CD4-positive, alpha-beta memory T cell (primary cell): ENCODE results near the gene ADTRP. TPM values are rescaled to one million over a fixed set of nuclear protein-coding genes. Genes with fewer than 3 reads are reported as not detected.

Source experiments
- CTCF ChIA-PET: fragments of 350-600 bp; sonication (Branson Sonifier 250); formaldehyde crosslinking; loops from one replicate; lab custom pipeline; 2021; ENCODE audit warnings: inconsistent platforms; ENCODE audit not compliant: partially characterized antibody; lab: Charles Lee
- POLR2A ChIA-PET: fragments of 350-600 bp; sonication (Branson Sonifier 250); formaldehyde crosslinking; loops from one replicate; lab custom pipeline; 2021; ENCODE audit not compliant: partially characterized antibody; lab: Charles Lee
- DNase-seq, 5 donors: peaks; one replicate each; pipeline versions ENCODE4 v3.0.0 to v3.0.0-alpha.2; 2020 to 2022; ENCODE audit warnings: mixed read lengths in 1 of 5
- H3K27ac ChIP-seq: one replicate; pipeline ENCODE4 v1.7.0; 2013; ENCODE audit warnings: low read depth, low read length
- H3K27me3 ChIP-seq: 2 replicates; pipeline ENCODE4 v1.7.0; 2013; ENCODE audit warnings: mild to moderate bottlenecking, low read length, moderate library complexity; ENCODE audit not compliant: insufficient read depth
- H3K36me3 ChIP-seq: 2 replicates; pipeline ENCODE4 v1.7.0; 2013; ENCODE audit warnings: mild to moderate bottlenecking, low read length, moderate library complexity; ENCODE audit not compliant: insufficient read depth
- H3K4me1 ChIP-seq: 2 replicates; pipeline ENCODE4 v1.7.0; 2013; ENCODE audit warnings: mild to moderate bottlenecking, low read length, moderate library complexity; ENCODE audit not compliant: insufficient read depth
- H3K4me3 ChIP-seq, 2 donors: one replicate each; pipeline ENCODE4 v1.7.0; 2013; ENCODE audit warnings: low read length in 2 of 2, mild to moderate bottlenecking in 1 of 2
- H3K9me3 ChIP-seq, 2 donors: one replicate each; pipeline ENCODE4 v1.7.0; 2013; ENCODE audit warnings: low read length in 2 of 2, control low read depth in 1 of 2; ENCODE audit not compliant: control insufficient read depth in 1 of 2
- H3K27ac Mint-ChIP-seq, 7 donors: one replicate each; pipeline ENCODE4 v1.8.0; 2020 to 2021; ENCODE audit warnings: mixed read lengths in 7 of 7, mild to moderate bottlenecking in 6 of 7, inconsistent platforms in 3 of 7, moderate library complexity in 3 of 7
- H3K27me3 Mint-ChIP-seq, 2 donors: one replicate each; pipeline ENCODE4 v1.8.0; 2020 to 2021; ENCODE audit warnings: mixed read lengths in 2 of 2
- H3K36me3 Mint-ChIP-seq, 2 donors: one replicate each; pipeline ENCODE4 v1.8.0; 2020 to 2021; ENCODE audit warnings: mixed read lengths in 2 of 2, inconsistent platforms in 1 of 2, mild to moderate bottlenecking in 1 of 2
- H3K4me1 Mint-ChIP-seq, 4 donors: one replicate each; pipeline ENCODE4 v1.8.0; 2020 to 2021; ENCODE audit warnings: mixed read lengths in 4 of 4, mild to moderate bottlenecking in 1 of 4
- H3K4me3 Mint-ChIP-seq, 8 donors: one replicate each; pipeline ENCODE4 v1.8.0; 2020 to 2021; ENCODE audit warnings: mixed read lengths in 8 of 8, mild to moderate bottlenecking in 7 of 8, moderate library complexity in 6 of 8, inconsistent platforms in 3 of 8
- H3K9me3 Mint-ChIP-seq, 8 donors: one replicate each; pipeline ENCODE4 v1.8.0; 2020 to 2021; ENCODE audit warnings: mixed read lengths in 8 of 8, mild to moderate bottlenecking in 5 of 8, inconsistent platforms in 3 of 8, moderate library complexity in 1 of 8
- intact Hi-C: fragments of 100-400 bp; cut with micrococcal nuclease; formaldehyde crosslinking; loops from one replicate; pipeline ENCODE4 v1.15.1; 2023
- polyA plus RNA-seq, 2 donors: library from polyadenylated mRNA; unstranded; fragments of 300-500 nt; fragmentation: Illumina TruSeq; gene quantifications; one replicate each; pipeline ENCODE4 v1.2.3, GENCODE V29; 2021
- total RNA-seq, 2 experiments: library from RNA; stranded (reverse); gene quantifications; one replicate each; pipeline ENCODE4 v1.2.3, GENCODE V29; 2021

The ADTRP gene
- total and polyA plus RNA-seq, 4 experiments from 2014 or later, result 7.0 to 41.9 (median 11.9) TPM

GRCh38 chr6:11702500-11703130, 76.0 kb downstream of the ADTRP start:
- intact Hi-C loops, result no loop called here
- peak overlapping the region in 1 of 7 donors; percentile 11 for H3K27ac Mint-ChIP-seq
- POLR2A ChIA-PET, result no interaction called here

GRCh38 chr6:11702089-11702488, 76.5 kb downstream of the ADTRP start:
- Histone ChIP-seq H3K27ac (no peak overlapping the region), H3K9me3 (no peaks in the 10 kb centered on the region), H3K4me1 (no peaks in the 10 kb centered on the region), H3K4me3 (no peak overlapping the region), H3K36me3 (no peaks in the 10 kb centered on the region), H3K27me3 (no peaks in the 10 kb centered on the region)
- intact Hi-C loops, result no loop called here
- no peaks in the 10 kb centered on the region for H3K36me3 Mint-ChIP-seq
- no peaks in the 10 kb centered on the region for H3K27me3 Mint-ChIP-seq
- DNase-seq, result no peak
- CTCF ChIA-PET, result interaction anchor here (0.9 to 5.2 kb wide), 10 partner anchors 8 to 531 kb away, joined by 3 to 34 read pairs (median 4); no protein-coding TSS in a partner anchor
- H3K4me3 Mint-ChIP-seq, result no peak overlapping the region
- H3K9me3 Mint-ChIP-seq, result peaks cover 0 to 2% (median 0%) of the 10 kb centered on the region in 8 donors
- peaks cover 0 to 8% (median 4%) of the 10 kb centered on the region in 4 donors for H3K4me1 Mint-ChIP-seq
- POLR2A ChIA-PET, result no interaction called here
- H3K27ac Mint-ChIP-seq, result peak overlapping the region in 1 of 7 donors; percentile 11

More at GRCh38 chr6:11702500-11703130, 76.0 kb downstream of the ADTRP start:
- peaks cover 0 to 2% (median 0%) of the 10 kb centered on the region in 8 donors for H3K9me3 Mint-ChIP-seq
- Histone ChIP-seq H3K27me3 (no peaks in the 10 kb centered on the region), H3K4me1 (no peaks in the 10 kb centered on the region), H3K36me3 (no peaks in the 10 kb centered on the region), H3K9me3 (no peaks in the 10 kb centered on the region), H3K27ac (no peak overlapping the region), H3K4me3 (no peak overlapping the region)
- no peaks in the 10 kb centered on the region for H3K27me3 Mint-ChIP-seq
- H3K4me3 Mint-ChIP-seq, result no peak overlapping the region
- H3K4me1 Mint-ChIP-seq, result peaks cover 0 to 8% (median 4%) of the 10 kb centered on the region in 4 donors
- CTCF ChIA-PET, result interaction anchor here (1.3 to 2.0 kb wide), 6 partner anchors 8 to 531 kb away, joined by 3 to 10 read pairs (median 4); no protein-coding TSS in a partner anchor
- no peaks in the 10 kb centered on the region for H3K36me3 Mint-ChIP-seq
- no peak for DNase-seq

- Mint-ChIP-seq H3K27ac (peak overlapping the region in 1 of 7 donors; percentile 68), H3K4me3 (no peak overlapping the region), H3K4me1 (peaks cover 0 to 8% (median 4%) of the 10 kb centered on the region in 4 donors), H3K36me3 (no peaks in the 10 kb centered on the region), H3K27me3 (no peaks in the 10 kb centered on the region), H3K9me3 (peaks cover 0 to 2% (median 0%) of the 10 kb centered on the region in 8 donors)
- Histone ChIP-seq H3K4me3 (no peak overlapping the region), H3K27me3 (no peaks in the 10 kb centered on the region), H3K36me3 (no peaks in the 10 kb centered on the region), H3K4me1 (no peaks in the 10 kb centered on the region), H3K27ac (no peak overlapping the region), H3K9me3 (no peaks in the 10 kb centered on the region)
- POLR2A ChIA-PET, result interaction anchor here (0.7 kb wide), 1 partner anchor 10 kb away, joined by 3 read pairs; no protein-coding TSS in a partner anchor
- CTCF ChIA-PET, result interaction anchor here (0.9 to 5.2 kb wide), 11 partner anchors 9 to 532 kb away, joined by 3 to 34 read pairs (median 4); no protein-coding TSS in a partner anchor
- DNase-seq, result no peak
- intact Hi-C loops, result loop anchor here (2.0 kb wide), 1 partner anchor 309 kb away; no protein-coding TSS in a partner anchor
Observed at GRCh38 chr6:11701573-11701972, 77.0 kb downstream of the ADTRP start.

DNA sequence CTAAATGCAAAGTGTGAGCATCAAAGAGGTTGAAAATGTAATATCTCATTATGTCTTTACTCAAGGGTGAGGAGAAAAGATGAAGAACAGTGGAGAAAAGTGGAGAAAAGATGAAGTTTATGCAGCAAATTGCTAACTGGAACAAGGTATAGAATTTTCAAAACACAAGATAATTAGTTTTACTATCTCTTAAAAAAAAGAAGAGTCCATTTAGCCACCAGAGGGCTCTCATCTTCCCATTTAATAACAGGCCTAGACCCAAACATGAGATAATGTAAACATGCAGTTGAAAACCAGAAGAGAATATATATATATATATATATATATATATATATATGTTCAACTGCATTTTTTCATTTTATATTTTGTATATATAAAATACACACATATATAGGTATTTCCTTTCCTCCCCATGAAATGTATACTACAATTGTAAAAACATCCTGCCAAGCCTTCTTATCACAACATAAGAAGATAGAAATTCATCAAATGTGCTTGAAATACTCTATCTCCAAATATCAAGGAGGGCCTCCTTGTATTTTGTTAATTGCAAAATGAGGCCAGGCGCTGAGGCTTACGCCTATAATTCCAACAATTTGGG, 78.4 kb downstream of the ADTRP start:
- Mint-ChIP-seq H3K4me1 (peaks cover 0 to 8% (median 4%) of the 10 kb centered on the region in 4 donors), H3K27me3 (no peaks in the 10 kb centered on the region), H3K4me3 (no peak overlapping the region), H3K9me3 (peaks cover 0 to 2% (median 0%) of the 10 kb centered on the region in 8 donors), H3K27ac (peak overlapping the region in 1 of 7 donors; percentile 41), H3K36me3 (no peaks in the 10 kb centered on the region)
- intact Hi-C loops, result loop anchor here (1.0 to 2.0 kb wide), 4 partner anchors 311 to 589 kb away; no protein-coding TSS in a partner anchor
- H3K27ac ChIP-seq, result no peak overlapping the region
- ChIA-PET POLR2A (no interaction called here), CTCF (interaction anchor here (0.9 to 5.2 kb wide), 10 partner anchors 42 to 590 kb away, joined by 3 to 34 read pairs (median 4); partner anchors contain the start of gene EDN1)
- H3K4me1 ChIP-seq, result no peaks in the 10 kb centered on the region
- no peaks in the 10 kb centered on the region for H3K27me3 ChIP-seq
- DNase-seq, result peak in 3 of 5 donors; percentile 38 to 51 (median 42)
- H3K36me3 ChIP-seq, result no peaks in the 10 kb centered on the region
- H3K4me3 ChIP-seq, result no peak overlapping the region
- H3K9me3 ChIP-seq, result no peaks in the 10 kb centered on the region

- no peaks in the 10 kb centered on the region for H3K27me3 Mint-ChIP-seq
- Histone ChIP-seq H3K4me1 (no peaks in the 10 kb centered on the region), H3K36me3 (no peaks in the 10 kb centered on the region), H3K4me3 (no peak overlapping the region), H3K27ac (no peak overlapping the region), H3K9me3 (no peaks in the 10 kb centered on the region), H3K27me3 (no peaks in the 10 kb centered on the region)
- no peak overlapping the region for H3K4me3 Mint-ChIP-seq
- POLR2A ChIA-PET, result no interaction called here
- no peaks in the 10 kb centered on the region for H3K36me3 Mint-ChIP-seq
- DNase-seq, result no peak
- CTCF ChIA-PET, result interaction anchor here (0.5 to 5.2 kb wide), 12 partner anchors 10 to 590 kb away, joined by 3 to 34 read pairs (median 4); partner anchors contain the start of gene EDN1
- peaks cover 0 to 2% (median 0%) of the 10 kb centered on the region in 8 donors for H3K9me3 Mint-ChIP-seq
- peaks cover 0 to 5% (median 4%) of the 10 kb centered on the region in 4 donors for H3K4me1 Mint-ChIP-seq
- H3K27ac Mint-ChIP-seq, result no peak overlapping the region
- intact Hi-C loops, result no loop called here
Observed at GRCh38 chr6:11699576-11699975, 79.0 kb downstream of the ADTRP start.

DNA sequence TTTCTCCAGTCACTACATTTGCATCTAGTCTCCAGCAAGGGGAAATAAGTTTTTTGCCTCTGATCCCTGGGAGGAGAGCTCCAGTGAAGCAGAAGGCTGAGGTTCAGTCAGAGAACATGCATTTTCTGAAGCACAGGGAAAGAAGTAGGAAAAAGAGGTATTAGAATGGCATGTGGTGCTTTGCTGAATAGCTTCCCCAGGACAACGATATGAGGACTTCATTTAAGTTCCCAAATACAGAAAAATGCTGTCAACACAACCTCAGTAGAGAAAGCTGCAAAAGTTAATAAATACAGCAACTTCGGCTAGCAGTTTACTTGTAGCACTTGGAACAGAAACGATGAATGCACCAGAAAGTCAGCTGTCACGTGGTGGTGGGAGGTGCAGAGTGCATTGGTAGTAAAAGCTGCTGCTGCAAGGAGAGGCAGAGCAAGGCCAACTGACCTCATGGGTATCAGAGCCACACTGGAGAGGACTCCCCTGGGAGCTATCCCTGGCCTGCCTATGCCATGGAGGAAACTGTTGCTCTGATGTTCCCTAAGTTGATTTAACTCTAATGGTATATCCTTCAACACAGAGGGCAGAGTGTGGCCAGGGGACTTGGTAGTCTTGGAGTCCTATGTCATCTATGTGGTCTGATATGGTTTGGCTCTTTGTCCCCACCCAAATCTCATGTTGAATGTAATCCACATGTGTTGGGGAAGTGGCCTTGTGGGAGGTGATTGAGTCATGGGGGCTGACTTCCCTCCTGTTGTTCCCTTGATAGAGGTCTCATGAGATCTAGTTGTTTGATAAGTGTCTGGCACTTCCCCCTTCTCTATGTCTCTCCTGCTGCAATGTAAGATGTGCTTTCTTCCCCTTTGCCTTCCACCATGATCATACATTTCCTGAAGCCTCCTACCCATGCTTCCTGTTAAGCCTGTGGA, 85.9 kb downstream of the ADTRP start:
- H3K4me3 ChIP-seq, result no peak overlapping the region
- no peaks in the 10 kb centered on the region for H3K9me3 ChIP-seq
- Mint-ChIP-seq H3K4me3 (no peak overlapping the region), H3K27me3 (no peaks in the 10 kb centered on the region), H3K27ac (no peak overlapping the region), H3K9me3 (peaks cover 0 to 2% (median 0%) of the 10 kb centered on the region in 8 donors), H3K4me1 (no peaks in the 10 kb centered on the region), H3K36me3 (no peaks in the 10 kb centered on the region)
- DNase-seq, result no peak
- no peaks in the 10 kb centered on the region for H3K4me1 ChIP-seq
- intact Hi-C loops, result no loop called here
- H3K27ac ChIP-seq, result no peak overlapping the region
- no peaks in the 10 kb centered on the region for H3K36me3 ChIP-seq
- H3K27me3 ChIP-seq, result no peaks in the 10 kb centered on the region
- ChIA-PET CTCF (interaction anchor here (1.2 kb wide), 1 partner anchor 541 kb away, joined by 3 read pairs; no protein-coding TSS in a partner anchor), POLR2A (no interaction called here)
